ENCODE data around the gene SLC26A1.

The SLC26A1 gene

DNA sequence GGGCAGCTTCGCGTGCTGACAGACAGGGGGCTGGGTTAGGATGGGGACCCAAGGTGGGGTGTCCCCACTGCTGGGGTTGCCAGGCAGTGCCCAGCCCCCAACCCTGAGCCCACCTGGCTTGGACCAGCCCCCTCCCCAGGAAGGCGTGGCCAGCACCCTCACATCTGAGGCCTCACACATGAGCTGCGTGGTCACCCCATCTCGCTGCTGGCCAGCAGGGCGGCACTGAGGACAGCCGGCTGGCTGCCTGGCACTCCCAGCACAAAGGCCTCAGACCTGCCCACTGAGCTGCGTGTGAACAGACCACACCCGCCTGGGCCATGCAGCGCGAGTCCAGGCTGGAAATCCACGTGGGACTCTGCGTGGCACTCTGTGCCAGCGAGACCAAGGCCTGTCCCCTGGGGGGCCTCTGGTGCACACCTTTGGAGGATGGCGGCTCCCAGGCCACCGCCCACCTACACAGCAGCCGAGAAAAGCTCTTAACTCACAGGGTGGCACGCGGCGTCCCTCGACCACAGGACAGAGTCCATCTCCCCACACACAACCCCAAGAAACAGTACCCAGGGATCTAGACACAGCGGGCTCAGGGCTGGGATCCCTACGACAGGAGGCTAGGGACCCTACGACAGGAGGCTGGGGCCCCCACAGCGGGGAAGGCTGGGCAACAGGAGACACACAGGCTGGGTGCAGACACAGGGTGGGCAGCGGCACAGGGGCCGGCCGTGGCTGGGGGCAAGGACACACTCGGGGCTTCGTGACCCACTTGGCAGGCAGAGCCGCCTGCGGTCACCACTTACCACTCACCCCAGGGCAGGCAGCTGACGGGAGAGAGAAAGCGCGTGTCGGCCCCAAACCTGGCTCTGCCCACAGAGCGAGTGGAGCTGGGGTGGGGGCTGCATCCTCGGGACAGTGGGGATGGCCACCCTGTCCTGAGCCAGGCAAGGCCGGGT is 29.7 kb downstream of the SLC26A1 start:
- no peak for DNase-seq

DNA sequence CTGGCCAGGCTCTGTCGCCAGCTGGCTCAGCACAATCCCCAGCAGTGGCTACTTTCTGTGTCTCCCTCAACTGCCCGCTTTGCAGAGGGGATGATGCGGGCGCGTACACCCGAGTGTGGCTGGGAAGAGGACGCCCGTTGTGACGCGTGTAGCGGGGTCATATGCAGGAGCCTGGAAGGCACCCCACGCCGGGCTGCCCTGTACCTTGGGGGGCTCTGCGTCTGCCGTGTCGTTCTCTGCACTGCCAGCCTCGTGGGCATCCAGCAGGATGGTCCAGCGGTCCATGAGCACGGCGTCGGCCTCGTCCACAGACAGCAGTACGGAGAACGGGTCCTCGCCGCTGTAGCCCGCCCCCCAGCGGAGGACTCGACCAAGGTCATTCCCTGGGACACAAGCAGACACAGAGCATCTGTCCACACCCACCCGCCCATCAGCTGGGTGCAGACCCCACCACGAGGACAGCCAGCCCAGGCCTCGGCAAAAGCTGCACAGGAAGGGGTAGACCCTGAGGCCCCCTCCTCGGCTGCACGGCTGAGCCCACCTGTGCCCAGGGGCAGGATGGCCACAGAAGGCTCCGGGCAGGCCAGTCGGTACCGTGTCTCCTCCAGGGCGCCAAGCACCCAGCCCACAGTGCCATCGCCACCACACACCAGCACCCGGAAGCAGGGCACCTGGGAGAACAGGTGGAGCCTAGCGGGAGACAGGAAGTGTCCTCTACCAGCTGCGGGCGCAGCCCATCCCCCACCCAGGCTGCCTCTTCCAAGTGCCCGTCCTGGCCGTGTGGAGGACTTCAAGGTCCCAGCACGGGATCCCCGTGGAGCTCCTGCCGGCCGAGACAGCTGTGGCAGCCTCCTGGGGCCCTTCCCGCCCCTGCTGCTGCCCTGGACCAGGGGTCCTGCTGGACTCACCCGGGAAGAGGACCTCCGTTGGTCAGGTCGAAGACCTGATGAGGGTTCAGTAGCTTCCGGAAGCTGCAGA is 30.7 kb downstream of the SLC26A1 start:
- peak; percentile 2 for DNase-seq

DNA sequence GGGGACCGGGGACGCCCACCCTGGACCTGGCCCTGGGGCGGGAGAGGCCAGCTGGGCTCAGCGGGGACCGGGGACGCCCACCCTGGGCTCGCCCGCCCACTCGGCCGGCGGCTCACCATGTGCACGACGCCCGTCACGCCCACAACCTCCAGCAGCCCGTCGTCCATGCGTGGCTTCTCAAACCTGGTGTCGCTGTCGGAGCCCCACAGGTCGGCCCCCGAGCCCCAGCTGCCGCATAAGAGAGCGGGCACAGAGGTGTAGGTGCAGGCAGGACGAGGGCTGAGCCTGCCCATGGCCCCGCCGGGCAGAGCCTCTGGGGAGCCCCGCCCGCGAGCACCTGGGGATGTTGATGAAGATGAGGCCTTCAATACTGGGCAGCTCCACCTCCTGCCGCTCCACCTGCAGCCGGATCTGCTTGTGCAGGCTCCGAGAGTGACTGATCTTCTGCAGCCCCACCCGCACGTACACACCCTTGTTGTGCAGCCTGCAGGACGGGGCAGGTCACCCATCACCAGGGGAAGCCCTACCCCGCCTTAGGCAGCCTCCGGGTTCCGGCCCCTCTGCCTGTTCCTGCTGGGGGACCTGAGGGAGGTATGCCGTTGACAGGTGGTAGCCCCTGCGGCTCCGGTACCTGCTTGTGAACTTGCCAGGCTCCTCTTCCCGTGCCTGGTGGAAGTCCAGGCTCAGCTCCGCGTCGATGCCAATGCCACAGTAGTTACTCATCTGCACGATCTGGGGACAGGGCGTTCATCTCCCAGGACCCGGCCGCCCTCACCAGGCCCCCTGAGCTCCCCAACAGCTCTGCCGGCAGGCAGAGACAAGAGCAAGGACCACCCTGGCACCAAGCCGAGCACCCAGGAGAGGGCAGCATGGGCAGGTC is 31.6 kb downstream of the SLC26A1 start:
- no peak for DNase-seq

DNA sequence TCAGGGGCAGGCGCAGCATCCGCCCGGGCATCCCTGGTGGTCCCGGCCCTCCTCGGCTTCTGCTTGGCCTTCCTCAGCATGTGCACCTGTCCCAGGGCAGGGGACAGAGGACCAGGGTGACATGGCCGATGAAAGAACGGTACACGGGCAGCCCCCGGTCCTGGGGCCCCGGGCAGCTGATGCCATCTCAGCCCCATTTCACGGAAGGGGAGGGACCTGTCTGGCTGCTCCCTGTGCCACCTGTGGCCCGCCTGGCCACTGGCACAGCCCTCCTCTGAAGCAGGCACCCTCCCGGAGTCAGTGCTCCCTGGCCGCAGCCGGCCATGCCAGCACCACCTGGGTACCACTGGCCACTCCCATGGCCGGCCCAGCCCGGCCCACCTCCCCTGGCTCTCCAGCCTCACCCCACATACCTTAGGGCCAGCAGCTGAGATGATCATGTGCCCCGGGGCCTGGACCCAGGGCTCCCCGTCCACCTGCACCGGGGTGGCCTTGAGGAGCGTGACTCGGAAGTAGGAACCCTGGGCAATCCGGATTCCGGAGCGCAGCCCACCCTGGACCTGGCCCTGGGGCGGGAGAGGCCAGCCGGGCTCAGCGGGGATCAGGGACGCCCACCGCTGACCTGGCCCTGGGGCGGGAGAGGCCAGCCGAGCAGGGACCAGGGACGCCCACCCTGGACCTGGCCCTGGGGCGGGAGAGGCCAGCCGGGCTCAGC is 32.4 kb downstream of the SLC26A1 start:
- no peak for DNase-seq

DNA sequence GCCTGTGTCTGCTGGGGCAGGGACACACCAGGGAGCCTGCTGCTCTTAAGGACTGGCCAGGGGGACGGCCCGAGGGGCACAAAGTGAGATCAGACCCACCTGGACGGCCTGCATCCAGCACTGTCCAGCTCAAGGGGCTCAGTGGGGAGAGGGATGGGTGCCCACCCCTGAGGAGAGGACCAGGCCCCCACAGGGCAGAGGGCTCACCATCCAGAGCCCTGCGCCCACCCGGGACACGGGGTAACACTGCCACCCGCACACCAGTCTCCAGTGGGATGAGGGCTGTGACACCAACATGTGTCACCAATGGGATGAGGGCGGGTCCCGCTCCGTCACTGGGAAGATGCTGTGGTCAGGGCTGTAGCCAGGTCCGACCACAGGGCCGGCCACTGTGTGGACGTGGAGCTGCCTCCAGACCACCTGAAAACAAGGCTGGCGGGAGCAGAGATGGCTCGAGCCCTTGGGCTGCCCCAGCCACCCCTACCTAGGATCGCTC is 33.0 kb downstream of the SLC26A1 start:
- DNase-seq: no peak

DNA sequence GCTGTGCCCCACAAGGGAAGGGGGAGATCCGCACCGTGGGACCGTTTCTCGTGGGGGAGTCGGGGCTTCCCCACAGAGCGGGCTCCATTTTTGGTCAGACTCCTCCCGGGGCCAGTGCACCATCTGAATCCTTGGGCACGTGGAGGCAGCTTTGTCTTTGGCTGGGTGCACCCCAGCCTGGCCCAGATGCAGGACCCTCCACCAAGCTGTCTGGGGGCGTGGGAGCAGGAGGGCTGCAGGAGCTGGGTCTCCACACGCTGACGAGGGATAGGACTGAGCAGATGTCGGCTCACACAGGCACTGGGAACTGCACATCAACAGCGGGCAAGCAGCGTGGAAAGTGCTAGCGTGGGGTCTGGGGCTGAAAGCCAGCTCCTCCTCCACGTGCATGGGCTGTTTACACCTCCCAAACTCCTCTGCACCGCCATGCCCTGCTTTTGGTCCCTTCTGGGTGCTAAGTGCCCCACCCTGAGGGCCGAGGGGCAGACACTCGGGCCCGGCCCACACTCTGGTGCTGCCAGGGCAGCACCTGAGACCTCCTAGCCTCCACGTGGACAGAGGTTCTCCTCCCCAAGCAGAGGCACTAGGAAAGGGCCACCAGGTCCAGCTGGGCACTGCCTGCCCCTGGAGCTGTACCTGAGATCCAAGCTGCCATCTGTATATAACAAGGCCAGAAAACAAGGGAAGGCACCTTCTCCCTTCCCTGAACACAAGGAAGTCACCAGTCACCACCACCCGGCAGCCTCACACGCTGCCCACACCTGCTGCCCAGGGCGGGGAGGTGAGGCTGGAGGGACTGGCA is 33.7 kb downstream of the SLC26A1 start:
- DNase-seq: no peak

DNA sequence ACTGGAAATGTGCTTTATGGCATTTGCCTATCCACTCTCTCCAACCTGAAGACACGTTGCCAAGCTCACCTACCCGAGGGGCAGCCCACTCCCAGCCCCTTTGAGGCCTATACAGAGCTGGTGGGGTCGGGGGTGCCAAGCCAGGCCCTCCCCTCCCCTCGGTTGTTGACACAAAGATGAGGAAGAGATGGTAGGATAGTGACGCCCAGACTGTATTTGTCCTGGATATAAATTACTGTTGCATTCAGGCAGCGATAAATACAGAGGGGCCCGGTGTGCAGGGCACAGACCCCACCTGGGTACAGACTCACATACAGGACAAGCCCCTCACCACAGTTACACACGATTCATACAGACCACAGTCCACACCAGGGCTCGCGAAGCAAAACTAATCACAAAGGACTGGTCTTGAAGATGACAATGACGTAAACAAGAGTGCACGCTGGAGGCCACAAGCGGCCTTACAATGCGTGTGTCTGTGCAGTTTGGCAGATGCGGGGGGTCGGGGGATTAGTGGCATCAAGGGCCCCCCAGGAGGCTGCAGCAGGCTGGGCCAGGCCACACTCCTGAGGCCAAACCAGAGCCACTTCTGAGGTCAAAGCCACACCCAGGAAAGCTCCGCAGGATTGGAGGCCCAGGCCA is 34.4 kb downstream of the SLC26A1 start:
- DNase-seq: no peak

DNA sequence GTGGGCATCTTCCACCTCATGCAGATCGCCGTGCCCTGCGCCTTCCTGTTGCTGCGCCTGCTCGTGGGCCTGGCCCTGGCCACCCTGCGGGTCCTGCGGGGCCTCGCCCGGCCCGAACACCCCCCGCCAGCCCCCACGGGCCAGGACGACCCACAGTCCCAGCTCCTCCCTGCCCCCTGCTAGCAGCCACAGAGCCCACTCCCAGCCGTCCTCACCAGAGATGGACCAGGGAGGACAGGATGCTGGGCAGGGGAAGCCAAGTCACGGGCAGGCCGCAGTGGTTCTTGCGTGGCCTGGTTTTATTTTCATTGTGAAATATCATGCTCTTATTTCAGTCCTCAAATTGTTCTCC is 34.9 kb downstream of the SLC26A1 start:
- no peak for DNase-seq

DNA sequence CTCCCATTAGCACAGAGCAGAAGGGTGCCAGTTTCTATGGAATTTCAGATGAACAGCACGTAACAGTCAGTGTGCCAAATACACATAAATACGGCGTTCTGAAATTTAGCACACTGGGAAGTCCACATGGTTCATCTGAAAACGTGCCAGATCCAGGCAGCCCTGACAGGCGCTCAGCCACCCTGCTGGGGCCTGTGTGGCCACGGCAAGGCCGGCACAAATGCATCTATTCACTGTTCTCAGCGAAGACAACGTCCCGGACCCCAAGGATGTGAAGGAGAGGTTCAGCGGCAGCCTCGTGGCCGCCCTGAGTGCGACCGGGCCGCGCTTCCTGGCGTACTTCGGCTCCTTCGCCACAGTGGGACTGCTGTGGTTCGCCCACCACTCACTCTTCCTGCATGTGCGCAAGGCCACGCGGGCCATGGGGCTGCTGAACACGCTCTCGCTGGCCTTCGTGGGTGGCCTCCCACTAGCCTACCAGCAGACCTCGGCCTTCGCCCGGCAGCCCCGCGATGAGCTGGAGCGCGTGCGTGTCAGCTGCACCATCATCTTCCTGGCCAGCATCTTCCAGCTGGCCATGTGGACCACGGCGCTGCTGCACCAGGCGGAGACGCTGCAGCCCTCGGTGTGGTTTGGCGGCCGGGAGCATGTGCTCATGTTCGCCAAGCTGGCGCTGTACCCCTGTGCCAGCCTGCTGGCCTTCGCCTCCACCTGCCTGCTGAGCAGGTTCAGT is 35.5 kb downstream of the SLC26A1 start:
- DNase-seq: no peak

DNA sequence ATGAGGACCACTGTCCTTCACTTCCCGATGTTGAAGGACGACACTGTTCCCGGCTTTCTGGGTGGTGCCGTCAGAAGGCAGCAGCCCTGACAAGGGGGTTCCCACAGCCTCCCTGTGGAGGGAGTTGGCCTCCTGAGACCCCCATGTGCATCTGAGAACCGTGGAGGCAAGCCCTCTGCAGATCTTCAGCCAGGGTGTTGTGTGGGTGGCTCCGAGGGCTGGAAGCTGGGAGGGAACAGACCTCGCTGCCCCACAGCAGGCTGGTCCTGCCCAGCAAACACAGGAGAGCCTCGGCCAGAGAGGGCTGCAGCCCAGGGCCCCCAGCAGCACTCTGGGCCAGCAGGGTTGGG is 36.0 kb downstream of the SLC26A1 start:
- no peak for DNase-seq

DNA sequence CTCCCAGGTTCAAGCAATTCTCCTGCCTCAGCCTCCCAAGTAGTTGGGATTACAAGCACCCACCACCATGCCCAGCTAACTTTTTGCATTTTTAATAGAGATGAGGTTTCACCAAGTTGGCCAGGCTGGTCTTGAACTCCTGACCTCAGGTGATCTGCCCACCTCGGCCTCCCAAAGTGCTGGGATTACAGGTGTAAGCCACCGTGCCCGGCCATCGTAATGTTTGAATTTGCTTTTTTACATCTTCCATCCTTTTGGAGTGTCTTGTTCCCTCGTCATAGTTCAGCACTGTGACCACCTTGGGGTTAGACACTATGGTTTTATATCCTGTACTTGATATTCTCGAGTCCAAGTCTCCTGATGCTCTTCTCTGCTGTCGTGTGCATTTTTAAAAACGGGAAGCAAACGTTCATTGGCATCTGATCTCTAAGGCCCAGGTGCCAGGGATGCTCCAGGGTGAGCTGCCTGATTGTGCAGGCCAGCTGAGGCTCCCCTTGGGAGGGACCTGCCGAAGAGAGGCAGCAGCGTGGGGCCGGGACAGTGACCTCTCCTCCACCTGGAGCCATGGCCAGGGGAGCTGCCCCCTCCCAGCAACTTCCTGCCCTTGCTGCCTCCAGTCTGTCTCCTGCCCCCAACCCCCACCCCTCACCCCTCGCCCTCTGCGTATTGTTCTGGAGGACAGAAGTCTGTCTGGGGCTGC is 36.5 kb downstream of the SLC26A1 start:
- DNase-seq: no peak

DNA sequence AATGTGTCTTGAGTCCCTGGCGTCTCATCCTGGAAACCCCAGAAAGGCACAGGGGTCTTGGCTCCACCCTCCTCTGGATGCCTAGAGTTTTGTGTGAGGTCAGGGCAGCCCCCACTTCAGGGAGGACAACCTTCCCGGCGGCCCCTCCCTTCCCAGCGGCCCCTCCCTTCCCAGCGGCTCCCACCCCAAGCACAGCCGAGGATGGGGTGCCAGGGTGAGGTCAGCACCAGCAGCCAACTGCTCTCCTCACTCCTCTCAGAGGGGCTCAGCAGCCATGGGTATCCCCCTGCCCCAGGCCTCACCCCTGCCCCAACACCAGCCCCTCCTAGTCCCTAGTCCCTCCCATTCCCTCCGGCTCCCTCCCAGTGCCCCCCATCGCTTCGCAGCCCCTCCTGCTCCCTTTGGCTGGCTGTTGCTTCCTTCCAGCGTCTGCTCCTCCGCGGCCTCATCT is 37.2 kb downstream of the SLC26A1 start:
- DNase-seq: no peak

DNA sequence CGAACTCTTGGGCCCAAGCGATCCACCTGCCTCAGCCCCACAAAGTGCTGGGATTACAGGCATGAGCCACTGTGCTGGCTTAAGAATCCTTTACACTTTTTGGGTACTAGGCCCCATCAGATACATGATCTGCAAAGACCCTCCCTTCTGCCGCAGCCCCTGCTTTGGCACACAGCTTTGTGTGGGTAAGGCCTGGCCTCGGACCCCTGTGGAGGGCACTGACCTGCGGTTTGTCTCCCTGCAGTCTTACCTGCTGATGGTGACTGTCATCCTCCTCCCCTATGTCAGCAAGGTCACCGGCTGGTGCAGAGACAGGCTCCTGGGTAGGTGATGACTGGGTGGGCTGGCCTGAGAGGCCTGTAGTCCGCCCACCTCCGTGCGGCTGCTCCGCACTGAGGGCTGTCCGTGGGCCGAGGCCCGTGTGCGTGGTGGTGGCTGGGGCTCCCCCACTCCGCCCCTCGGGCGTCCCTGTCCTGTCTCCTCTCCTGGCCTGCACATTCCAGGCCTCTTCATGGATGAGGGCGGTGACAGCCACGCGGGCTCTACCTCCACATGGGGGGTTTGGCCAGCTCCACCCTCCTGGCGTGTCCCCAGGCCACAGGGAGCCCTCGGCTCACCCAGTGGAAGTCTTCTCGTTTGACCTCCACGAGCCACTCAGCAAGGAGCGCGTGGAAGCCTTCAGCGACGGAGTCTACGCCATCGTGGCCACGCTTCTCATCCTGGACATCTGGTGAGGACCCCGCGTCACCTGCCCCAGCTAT is 37.9 kb downstream of the SLC26A1 start:
- DNase-seq: no peak

DNA sequence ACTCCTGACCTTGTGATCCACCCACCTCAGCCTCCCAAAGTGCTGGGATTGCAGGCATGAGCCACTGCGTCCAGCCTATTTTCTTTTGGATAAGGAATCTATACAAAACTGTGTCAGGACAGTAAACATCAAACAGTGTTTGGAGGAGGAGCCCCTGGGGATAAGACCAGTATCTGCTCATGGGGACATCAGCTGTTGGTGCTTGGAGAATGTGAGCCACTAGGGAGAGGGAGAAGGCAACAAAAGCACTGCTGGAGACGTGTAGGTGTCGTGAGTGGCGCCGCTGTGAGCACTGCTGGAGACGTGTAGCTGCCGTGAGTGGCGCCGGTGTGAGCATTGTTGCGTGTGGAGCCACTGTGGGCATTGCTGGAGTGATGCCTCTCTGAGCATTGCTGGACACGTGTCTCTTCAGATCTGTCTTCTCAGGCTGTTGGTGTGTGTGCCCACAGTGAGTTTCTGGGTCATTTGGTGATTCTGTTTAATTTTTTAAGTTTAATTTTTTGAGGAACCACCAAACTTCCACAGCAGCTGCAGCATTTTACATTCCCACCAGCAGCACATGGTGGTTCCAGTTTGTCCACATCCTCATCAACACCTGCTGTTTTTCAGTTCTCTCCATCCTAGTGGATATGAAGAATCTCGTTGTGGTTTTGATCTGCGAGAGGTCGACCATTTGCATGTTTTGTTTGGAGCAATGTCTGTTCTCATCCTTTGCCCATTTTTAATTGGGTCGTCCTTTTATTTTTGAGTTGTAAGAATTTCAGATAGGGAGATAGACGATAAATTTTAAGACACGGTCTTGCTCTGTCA is 38.8 kb downstream of the SLC26A1 start:
- DNase-seq: no peak

DNA sequence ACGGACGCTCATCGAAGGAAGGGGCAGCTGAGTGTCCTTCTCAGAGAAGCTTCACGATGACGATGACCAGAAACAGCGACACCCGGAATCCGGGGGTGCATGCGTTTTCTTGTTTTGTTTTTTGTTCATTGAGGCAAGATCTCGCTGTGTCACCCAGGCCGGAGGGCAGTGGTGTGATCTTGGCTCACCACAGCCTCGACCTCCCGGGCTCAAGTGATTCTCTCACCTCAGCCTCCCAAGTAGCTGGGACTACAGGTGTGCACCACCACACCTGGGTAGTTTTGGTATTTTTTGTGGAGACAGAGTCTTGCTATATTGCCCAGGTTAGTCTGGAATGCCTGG is 39.7 kb downstream of the SLC26A1 start:
- no peak for DNase-seq

DNA sequence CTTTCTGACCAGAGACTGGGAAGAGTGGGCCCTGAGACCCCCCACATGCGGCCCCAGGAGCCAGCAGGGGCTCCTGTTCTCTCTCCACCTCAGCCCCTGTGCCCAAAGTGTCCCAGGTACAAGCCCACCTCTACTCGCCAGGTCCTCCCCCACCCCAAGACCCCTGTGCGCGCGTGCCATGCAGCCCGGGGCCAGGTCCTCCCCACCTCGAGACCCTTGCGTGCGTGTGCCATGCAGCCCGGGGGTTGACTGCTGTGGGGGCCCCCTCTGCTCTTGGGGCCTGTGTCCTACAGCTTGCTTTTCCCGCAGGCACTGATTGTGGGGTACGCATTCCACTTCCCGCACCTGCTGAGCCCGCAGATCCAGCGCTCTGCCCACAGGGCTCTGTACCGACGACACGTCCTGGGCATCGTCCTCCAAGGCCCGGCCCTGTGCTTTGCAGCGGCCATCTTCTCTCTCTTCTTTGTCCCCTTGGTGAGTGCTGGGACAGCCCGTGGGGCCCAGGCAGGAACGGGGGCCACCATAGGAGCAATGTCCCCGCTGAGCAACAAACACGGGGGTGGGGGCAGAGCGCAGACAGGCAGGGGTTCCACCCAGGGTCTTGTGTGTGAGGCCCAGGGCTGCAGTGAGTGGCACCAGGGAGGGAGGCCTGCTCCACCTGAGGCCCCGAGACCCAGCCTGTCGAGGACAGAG is 40.2 kb downstream of the SLC26A1 start:
- DNase-seq: no peak

All from NCI-H1436 treated with DMSO at 0.1 percent for 48 hours (cell line).